ENCODE data around the gene SRSF10. TPM values are rescaled to one million over a fixed set of nuclear protein-coding genes. Genes with fewer than 3 reads are reported as not detected.
"Not testable (repeated sequence)": the region's sequence is repeated elsewhere in the genome, so short reads cannot be mapped to it uniquely, and the experiment has no call there.

SRSF10 gene
- total RNA-seq, 1 donor from 2014 or later = 65.2 TPM

- Histone ChIP-seq H3K36me3 (ENCODE audit: control insufficient read depth in 3 of 3, insufficient read depth in 3 of 3, low read length in 3 of 3) (peaks cover 4 to 14% (median 9%) of the 10 kb centered on the region in 3 donors), H3K9me3 (ENCODE audit: control insufficient read depth in 3 of 3, low read length in 3 of 3) (no peaks in the 10 kb centered on the region), H3K4me1 (ENCODE audit: control insufficient read depth in 3 of 3, insufficient read depth in 3 of 3, low read length in 3 of 3) (peaks cover 10 to 20% (median 20%) of the 10 kb centered on the region in 3 donors), H3K9ac (ENCODE audit: low read depth in 1 of 3, low read length in 3 of 3) (peak within 1 kb of the TSS; percentile 96 to 98 (median 96)), H3K4me3 (ENCODE audit: low read length in 3 of 3) (peak within 1 kb of the TSS; percentile 69 to 98 (median 81)), H3K27ac (ENCODE audit: low read depth, low read length) (peak within 1 kb of the TSS; percentile 99), H3K27me3 (ENCODE audit: control insufficient read depth in 3 of 3, insufficient read depth in 3 of 3, low read length in 3 of 3) (no peaks in the 10 kb centered on the region)
Measured at GRCh38 chr1:23959461-23960290, 20.5 kb downstream of the SRSF10 start, which contains the start of gene PNRC2. TSS of gene PNRC2 (plus strand) at chr1:23959828. CDS start at chr1:23961458, 1,630 bp downstream.

GRCh38 chr1:23958810-23959460 lies 21.2 kb downstream of the SRSF10 start:
- Histone ChIP-seq H3K27ac (ENCODE audit: low read depth, low read length) (peak overlapping the region; percentile 99), H3K9me3 (ENCODE audit: control insufficient read depth in 3 of 3, low read length in 3 of 3) (no peaks in the 10 kb centered on the region), H3K36me3 (ENCODE audit: control insufficient read depth in 3 of 3, insufficient read depth in 3 of 3, low read length in 3 of 3) (peaks cover 2 to 7% (median 4%) of the 10 kb centered on the region in 3 donors), H3K4me3 (ENCODE audit: low read length in 3 of 3) (peak overlapping the region; percentile 69 to 84 (median 80)), H3K9ac (ENCODE audit: low read depth in 1 of 3, low read length in 3 of 3) (peak overlapping the region; percentile 89 to 96 (median 90)), H3K27me3 (ENCODE audit: control insufficient read depth in 3 of 3, insufficient read depth in 3 of 3, low read length in 3 of 3) (no peaks in the 10 kb centered on the region), H3K4me1 (ENCODE audit: control insufficient read depth in 3 of 3, insufficient read depth in 3 of 3, low read length in 3 of 3) (peaks cover 12 to 21% (median 20%) of the 10 kb centered on the region in 3 donors)

- Histone ChIP-seq H3K9ac (ENCODE audit: low read depth in 1 of 3, low read length in 3 of 3) (peak overlapping the region; percentile 89 to 96 (median 90)), H3K4me3 (ENCODE audit: low read length in 3 of 3) (peak overlapping the region; percentile 69 to 84 (median 80)), H3K27ac (ENCODE audit: low read depth, low read length) (peak overlapping the region; percentile 99), H3K4me1 (ENCODE audit: control insufficient read depth in 3 of 3, insufficient read depth in 3 of 3, low read length in 3 of 3) (peaks cover 12 to 21% (median 20%) of the 10 kb centered on the region in 3 donors)
- not testable (repeated sequence) for H3K36me3 ChIP-seq (ENCODE audit: control insufficient read depth in 3 of 3, insufficient read depth in 3 of 3, low read length in 3 of 3); H3K27me3 ChIP-seq (ENCODE audit: control insufficient read depth in 3 of 3, insufficient read depth in 3 of 3, low read length in 3 of 3); H3K9me3 ChIP-seq (ENCODE audit: control insufficient read depth in 3 of 3, low read length in 3 of 3)
Measured at GRCh38 chr1:23958040-23958809, 21.9 kb downstream of the SRSF10 start.

GRCh38 chr1:23957096-23957495 lies 23.0 kb downstream of the SRSF10 start:
- H3K9ac ChIP-seq (ENCODE audit: low read depth in 1 of 3, low read length in 3 of 3) = no peak overlapping the region
- H3K36me3 ChIP-seq (ENCODE audit: control insufficient read depth in 3 of 3, insufficient read depth in 3 of 3, low read length in 3 of 3) = peaks cover 0 to 4% (median 0%) of the 10 kb centered on the region in 3 donors
- H3K4me3 ChIP-seq (ENCODE audit: low read length in 3 of 3) = no peak overlapping the region
- H3K9me3 ChIP-seq (ENCODE audit: control insufficient read depth in 3 of 3, low read length in 3 of 3) = no peaks in the 10 kb centered on the region
- peaks cover 12 to 21% (median 20%) of the 10 kb centered on the region in 3 donors for H3K4me1 ChIP-seq (ENCODE audit: control insufficient read depth in 3 of 3, insufficient read depth in 3 of 3, low read length in 3 of 3)
- H3K27me3 ChIP-seq (ENCODE audit: control insufficient read depth in 3 of 3, insufficient read depth in 3 of 3, low read length in 3 of 3) = no peaks in the 10 kb centered on the region
- no peak overlapping the region for H3K27ac ChIP-seq (ENCODE audit: low read depth, low read length)

- H3K9me3 ChIP-seq (ENCODE audit: control insufficient read depth in 3 of 3, low read length in 3 of 3) = no peaks in the 10 kb centered on the region
- H3K36me3 ChIP-seq (ENCODE audit: control insufficient read depth in 3 of 3, insufficient read depth in 3 of 3, low read length in 3 of 3) = no peaks in the 10 kb centered on the region
- no peak overlapping the region for H3K27ac ChIP-seq (ENCODE audit: low read depth, low read length)
- no peak overlapping the region for H3K4me3 ChIP-seq (ENCODE audit: low read length in 3 of 3)
- H3K9ac ChIP-seq (ENCODE audit: low read depth in 1 of 3, low read length in 3 of 3) = no peak overlapping the region
- no peaks in the 10 kb centered on the region for H3K27me3 ChIP-seq (ENCODE audit: control insufficient read depth in 3 of 3, insufficient read depth in 3 of 3, low read length in 3 of 3)
- H3K4me1 ChIP-seq (ENCODE audit: control insufficient read depth in 3 of 3, insufficient read depth in 3 of 3, low read length in 3 of 3) = peaks cover 7 to 14% (median 9%) of the 10 kb centered on the region in 3 donors
Measured at GRCh38 chr1:23953020-23953419, 27.1 kb downstream of the SRSF10 start.

- Histone ChIP-seq H3K27ac (ENCODE audit: low read depth, low read length) (no peak overlapping the region), H3K9ac (ENCODE audit: low read depth in 1 of 3, low read length in 3 of 3) (no peak overlapping the region), H3K36me3 (ENCODE audit: control insufficient read depth in 3 of 3, insufficient read depth in 3 of 3, low read length in 3 of 3) (no peaks in the 10 kb centered on the region), H3K4me3 (ENCODE audit: low read length in 3 of 3) (no peak overlapping the region), H3K9me3 (ENCODE audit: control insufficient read depth in 3 of 3, low read length in 3 of 3) (no peaks in the 10 kb centered on the region), H3K4me1 (ENCODE audit: control insufficient read depth in 3 of 3, insufficient read depth in 3 of 3, low read length in 3 of 3) (peaks cover 0 to 4% (median 0%) of the 10 kb centered on the region in 3 donors), H3K27me3 (ENCODE audit: control insufficient read depth in 3 of 3, insufficient read depth in 3 of 3, low read length in 3 of 3) (no peaks in the 10 kb centered on the region)
Measured at GRCh38 chr1:23947366-23947765, 32.8 kb downstream of the SRSF10 start.

- no peaks in the 10 kb centered on the region for H3K27me3 ChIP-seq (ENCODE audit: control insufficient read depth in 3 of 3, insufficient read depth in 3 of 3, low read length in 3 of 3)
- H3K4me1 ChIP-seq (ENCODE audit: control insufficient read depth in 3 of 3, insufficient read depth in 3 of 3, low read length in 3 of 3) = no peaks in the 10 kb centered on the region
- H3K9me3 ChIP-seq (ENCODE audit: control insufficient read depth in 3 of 3, low read length in 3 of 3) = no peaks in the 10 kb centered on the region
- no peaks in the 10 kb centered on the region for H3K36me3 ChIP-seq (ENCODE audit: control insufficient read depth in 3 of 3, insufficient read depth in 3 of 3, low read length in 3 of 3)
- no peak overlapping the region for H3K27ac ChIP-seq (ENCODE audit: low read depth, low read length)
- no peak overlapping the region for H3K9ac ChIP-seq (ENCODE audit: low read depth in 1 of 3, low read length in 3 of 3)
- no peak overlapping the region for H3K4me3 ChIP-seq (ENCODE audit: low read length in 3 of 3)
Measured at GRCh38 chr1:23936481-23937176, 43.5 kb downstream of the SRSF10 start.

GRCh38 chr1:23931491-23931880 lies 48.6 kb downstream of the SRSF10 start:
- no peaks in the 10 kb centered on the region for H3K9me3 ChIP-seq (ENCODE audit: control insufficient read depth in 3 of 3, low read length in 3 of 3)
- no peak overlapping the region for H3K9ac ChIP-seq (ENCODE audit: low read depth in 1 of 3, low read length in 3 of 3)
- no peaks in the 10 kb centered on the region for H3K27me3 ChIP-seq (ENCODE audit: control insufficient read depth in 3 of 3, insufficient read depth in 3 of 3, low read length in 3 of 3)

GRCh38 chr1:23930861-23931490 lies 49.2 kb downstream of the SRSF10 start:
- Histone ChIP-seq H3K9me3 (ENCODE audit: control insufficient read depth in 3 of 3, low read length in 3 of 3) (no peaks in the 10 kb centered on the region), H3K27me3 (ENCODE audit: control insufficient read depth in 3 of 3, insufficient read depth in 3 of 3, low read length in 3 of 3) (no peaks in the 10 kb centered on the region), H3K9ac (ENCODE audit: low read depth in 1 of 3, low read length in 3 of 3) (no peak overlapping the region), H3K27ac (ENCODE audit: low read depth, low read length) (no peak overlapping the region), H3K36me3 (ENCODE audit: control insufficient read depth in 3 of 3, insufficient read depth in 3 of 3, low read length in 3 of 3) (no peaks in the 10 kb centered on the region), H3K4me1 (ENCODE audit: control insufficient read depth in 3 of 3, insufficient read depth in 3 of 3, low read length in 3 of 3) (no peaks in the 10 kb centered on the region), H3K4me3 (ENCODE audit: low read length in 3 of 3) (no peak overlapping the region)

More at GRCh38 chr1:23931491-23931880, 48.6 kb downstream of the SRSF10 start:
- Histone ChIP-seq H3K36me3 (ENCODE audit: control insufficient read depth in 3 of 3, insufficient read depth in 3 of 3, low read length in 3 of 3) (no peaks in the 10 kb centered on the region), H3K4me3 (ENCODE audit: low read length in 3 of 3) (no peak overlapping the region), H3K27ac (ENCODE audit: low read depth, low read length) (no peak overlapping the region), H3K4me1 (ENCODE audit: control insufficient read depth in 3 of 3, insufficient read depth in 3 of 3, low read length in 3 of 3) (no peaks in the 10 kb centered on the region)
